Natural killer cell (primary cell): ENCODE data around the gene NAB2. TPM values are rescaled to one million over a fixed set of nuclear protein-coding genes. Genes with fewer than 3 reads are reported as not detected.

ENCODE experiments used
- ATAC-seq, 3 donors: fragments of 150-1000 bp in 2 of 3; fragments of 200-7000 bp in 1 of 3; cut with Tn5 transposase; 1 replicate in 1 of 3; 2 replicates in 2 of 3; pipeline ENCODE4 v1.10.0; 2021; ENCODE audit warnings: mild to moderate bottlenecking in 2 of 3, moderate library complexity in 2 of 3
- DNase-seq, 2 donors: peaks; one replicate each; pipeline versions ENCODE4 v3.0.0 to v3.0.0-alpha.2; 2013 to 2021; ENCODE audit warnings: mixed read lengths in 1 of 2
- H3K27ac ChIP-seq: one replicate; pipeline ENCODE4 v1.5.1; 2013; ENCODE audit warnings: mild to moderate bottlenecking, low read length
- H3K27me3 ChIP-seq: one replicate; pipeline ENCODE4 v1.6.1; 2013; ENCODE audit warnings: low read length; ENCODE audit not compliant: control insufficient read depth, insufficient read depth
- H3K36me3 ChIP-seq: one replicate; pipeline ENCODE4 v1.6.1; 2013; ENCODE audit warnings: low read length; ENCODE audit not compliant: control insufficient read depth, insufficient read depth
- H3K4me1 ChIP-seq: one replicate; pipeline ENCODE4 v1.6.1; 2013; ENCODE audit warnings: low read length; ENCODE audit not compliant: control insufficient read depth, insufficient read depth
- H3K4me3 ChIP-seq: one replicate; pipeline ENCODE4 v1.5.1; 2013; ENCODE audit warnings: low read length
- H3K9me3 ChIP-seq: one replicate; pipeline ENCODE4 v1.6.1; 2013; ENCODE audit warnings: low read length; ENCODE audit not compliant: control insufficient read depth, insufficient read depth
- H3K27ac Mint-ChIP-seq, 2 donors: one replicate each; pipeline ENCODE4 v1.8.0; 2022; ENCODE audit warnings: mild to moderate bottlenecking in 2 of 2, mixed read lengths in 2 of 2, moderate library complexity in 1 of 2
- H3K27me3 Mint-ChIP-seq, 2 donors: one replicate each; pipeline ENCODE4 v1.8.0; 2022; ENCODE audit warnings: low read depth in 2 of 2, mixed read lengths in 2 of 2
- H3K36me3 Mint-ChIP-seq: one replicate; pipeline ENCODE4 v1.8.0; 2022; ENCODE audit warnings: mixed read lengths
- H3K4me1 Mint-ChIP-seq, 2 donors: one replicate each; pipeline ENCODE4 v1.8.0; 2022; ENCODE audit warnings: mixed read lengths in 2 of 2
- H3K4me3 Mint-ChIP-seq: one replicate; pipeline ENCODE4 v1.8.0; 2022; ENCODE audit warnings: mild to moderate bottlenecking, moderate library complexity, mixed read lengths
- H3K9me3 Mint-ChIP-seq, 2 donors: one replicate each; pipeline ENCODE4 v1.8.0; 2022; ENCODE audit warnings: mixed read lengths in 2 of 2
- WGBS: methylation state at CpG from one replicate; pipeline ENCODE4 v1.1.7; 2013; ENCODE audit warnings: missing lambda C conversion rate; ENCODE audit not compliant: insufficient coverage; 5-methylcytosine and 5-hydroxymethylcytosine counted together
- intact Hi-C: fragments of 100-400 bp; cut with micrococcal nuclease; formaldehyde crosslinking; loops from one replicate; pipeline ENCODE4 v1.14.2; 2022
- total RNA-seq, 4 donors: library from RNA; stranded (reverse); fragments of 120-200 nt in 1 of 4; gene quantifications; one replicate each; pipeline versions ENCODE4 v1.2.3 to v1.2.4, GENCODE V29; 2013 to 2022
- TF ChIP-seq, protein P1 (sequence below): fragments of 200-600 bp; IDR thresholded peaks from one replicate; pipeline ENCODE4 v1.8.0; 2022; ENCODE audit warnings: antibody characterized with exemption

NAB2 gene
- total RNA-seq, 3 donors from 2014 or later (not counting 1 experiment from before 2014, with no cell fraction given): 4.2 to 7.0 (median 5.4) TPM

GRCh38 chr12:57133916-57134315, 45.0 kb downstream of the NAB2 start:
- TF ChIP-seq, protein P1, sequence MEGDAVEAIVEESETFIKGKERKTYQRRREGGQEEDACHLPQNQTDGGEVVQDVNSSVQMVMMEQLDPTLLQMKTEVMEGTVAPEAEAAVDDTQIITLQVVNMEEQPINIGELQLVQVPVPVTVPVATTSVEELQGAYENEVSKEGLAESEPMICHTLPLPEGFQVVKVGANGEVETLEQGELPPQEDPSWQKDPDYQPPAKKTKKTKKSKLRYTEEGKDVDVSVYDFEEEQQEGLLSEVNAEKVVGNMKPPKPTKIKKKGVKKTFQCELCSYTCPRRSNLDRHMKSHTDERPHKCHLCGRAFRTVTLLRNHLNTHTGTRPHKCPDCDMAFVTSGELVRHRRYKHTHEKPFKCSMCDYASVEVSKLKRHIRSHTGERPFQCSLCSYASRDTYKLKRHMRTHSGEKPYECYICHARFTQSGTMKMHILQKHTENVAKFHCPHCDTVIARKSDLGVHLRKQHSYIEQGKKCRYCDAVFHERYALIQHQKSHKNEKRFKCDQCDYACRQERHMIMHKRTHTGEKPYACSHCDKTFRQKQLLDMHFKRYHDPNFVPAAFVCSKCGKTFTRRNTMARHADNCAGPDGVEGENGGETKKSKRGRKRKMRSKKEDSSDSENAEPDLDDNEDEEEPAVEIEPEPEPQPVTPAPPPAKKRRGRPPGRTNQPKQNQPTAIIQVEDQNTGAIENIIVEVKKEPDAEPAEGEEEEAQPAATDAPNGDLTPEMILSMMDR: no peak
- H3K36me3 ChIP-seq: no peaks in the 10 kb centered on the region

GRCh38 chr12:57134949-57135348, 46.0 kb downstream of the NAB2 start:
- DNase-seq (no peak), ATAC-seq (no peak)
- TF ChIP-seq, protein P1: no peak
- H3K4me1 Mint-ChIP-seq: no peaks in the 10 kb centered on the region
- H3K9me3 ChIP-seq: no peaks in the 10 kb centered on the region
- H3K4me3 Mint-ChIP-seq: no peak overlapping the region
- H3K36me3 Mint-ChIP-seq: no peaks in the 10 kb centered on the region
- H3K27ac ChIP-seq: no peak overlapping the region
- H3K9me3 Mint-ChIP-seq: no peaks in the 10 kb centered on the region
- WGBS: 94% methylated on average over 9 of the region's 9 CpGs
- peaks cover 14 to 34% of the 10 kb centered on the region in 2 donors for H3K27me3 Mint-ChIP-seq
- H3K27me3 ChIP-seq: peaks cover 2% of the 10 kb centered on the region
- H3K27ac Mint-ChIP-seq: no peak overlapping the region
- H3K36me3 ChIP-seq: no peaks in the 10 kb centered on the region
- intact Hi-C loops: no loop called here
- no peak overlapping the region for H3K4me3 ChIP-seq
- H3K4me1 ChIP-seq: no peaks in the 10 kb centered on the region

More at GRCh38 chr12:57133916-57134315, 45.0 kb downstream of the NAB2 start:
- H3K4me3 ChIP-seq: no peak overlapping the region
- no peak overlapping the region for H3K27ac ChIP-seq
- no peaks in the 10 kb centered on the region for H3K9me3 Mint-ChIP-seq
- H3K36me3 Mint-ChIP-seq: no peaks in the 10 kb centered on the region
- H3K4me1 Mint-ChIP-seq: no peaks in the 10 kb centered on the region
- 86% methylated on average over 6 of the region's 6 CpGs for WGBS
- H3K27ac Mint-ChIP-seq: no peak overlapping the region
- peaks cover 4% of the 10 kb centered on the region for H3K4me1 ChIP-seq
- H3K27me3 ChIP-seq: peaks cover 7% of the 10 kb centered on the region
- H3K4me3 Mint-ChIP-seq: no peak overlapping the region
- peaks cover 15 to 33% of the 10 kb centered on the region in 2 donors for H3K27me3 Mint-ChIP-seq
- no peak for DNase-seq
- intact Hi-C loops: no loop called here
- no peak for ATAC-seq
- H3K9me3 ChIP-seq: no peaks in the 10 kb centered on the region

GRCh38 chr12:57135527-57136326, 46.8 kb downstream of the NAB2 start:
- Mint-ChIP-seq H3K4me1 (no peaks in the 10 kb centered on the region), H3K9me3 (no peaks in the 10 kb centered on the region), H3K27ac (no peak overlapping the region), H3K36me3 (no peaks in the 10 kb centered on the region), H3K27me3 (peaks cover 6 to 26% of the 10 kb centered on the region in 2 donors), H3K4me3 (no peak overlapping the region)
- Histone ChIP-seq H3K27me3 (no peaks in the 10 kb centered on the region), H3K4me3 (no peak overlapping the region), H3K4me1 (no peaks in the 10 kb centered on the region), H3K27ac (no peak overlapping the region), H3K36me3 (no peaks in the 10 kb centered on the region), H3K9me3 (no peaks in the 10 kb centered on the region)
- 79% methylated on average over 16 of the region's 18 CpGs for WGBS
- intact Hi-C loops: no loop called here
- ATAC-seq (no peak), DNase-seq (no peak)
- TF ChIP-seq, protein P1: no peak
